CD14-positive monocyte (primary cell): ENCODE measurements around the gene ANKRD23. TPM values are rescaled to one million over a fixed set of nuclear protein-coding genes. Genes with fewer than 3 reads are reported as not detected.

Experiments used
- DNase-seq, 3 donors: peaks; one replicate each; pipeline ENCODE4 v3.0.0-alpha.2; 2011 to 2022
- H2AFZ ChIP-seq: 2 replicates; pipeline ENCODE4 v1.6.0; 2012; ENCODE audit warnings: mild to moderate bottlenecking, low read depth, low read length, inconsistent platforms; ENCODE audit not compliant: insufficient read depth, poor library complexity, severe bottlenecking
- H3K27ac ChIP-seq, 2 donors: 1 replicate in 1 of 2; 2 replicates in 1 of 2; pipeline ENCODE4 v1.5.1; 2012 to 2013; ENCODE audit warnings: low read length in 2 of 2, control low read depth in 1 of 2, inconsistent platforms in 1 of 2, low read depth in 1 of 2, mild to moderate bottlenecking in 1 of 2
- H3K27me3 ChIP-seq, 2 donors: one replicate each; pipeline versions ENCODE4 v1.6.0 to v1.6.1; 2011 to 2013; ENCODE audit warnings: low read length in 2 of 2; ENCODE audit not compliant: control insufficient read depth in 2 of 2, insufficient read depth in 2 of 2
- H3K36me3 ChIP-seq, 2 donors: replicated peaks in 1 of 2; 1 replicate in 1 of 2; 2 replicates in 1 of 2; pipeline versions ENCODE4 v1.5.1 to v1.6.1; 2012 to 2013; ENCODE audit warnings: low read length in 2 of 2, control low read depth in 1 of 2, inconsistent platforms in 1 of 2, mild to moderate bottlenecking in 1 of 2; ENCODE audit not compliant: insufficient read depth in 2 of 2, control insufficient read depth in 1 of 2
- H3K4me1 ChIP-seq, 2 donors: 1 replicate in 1 of 2; 2 replicates in 1 of 2; pipeline versions ENCODE4 v1.5.1 to v1.6.1; 2012 to 2013; ENCODE audit warnings: low read length in 2 of 2, control low read depth in 1 of 2, inconsistent platforms in 1 of 2, mild to moderate bottlenecking in 1 of 2, moderate library complexity in 1 of 2; ENCODE audit not compliant: insufficient read depth in 2 of 2, control insufficient read depth in 1 of 2
- H3K4me2 ChIP-seq: replicated peaks from 2 replicates; pipeline ENCODE3; 2012; ENCODE audit warnings: low read length, moderate library complexity, mild to moderate bottlenecking; ENCODE audit not compliant: poor library complexity, severe bottlenecking; ENCODE audit errors: extremely low read depth
- H3K4me3 ChIP-seq, 3 experiments: fragments of 200-600 bp in 1 of 3; sonication (generic) in 1 of 3; replicated peaks in 1 of 3; 1 replicate in 2 of 3; 2 replicates in 1 of 3; pipeline ENCODE4 v1.5.1; 2011 to 2013; ENCODE audit warnings: low read length in 3 of 3, mild to moderate bottlenecking in 3 of 3, control low read depth in 2 of 3, low read depth in 2 of 3, inconsistent platforms in 1 of 3, moderate library complexity in 1 of 3
- H3K79me2 ChIP-seq: 2 replicates; pipeline ENCODE4 v1.6.0; 2012; ENCODE audit warnings: mild to moderate bottlenecking, control low read depth, inconsistent platforms, low read length, moderate library complexity; ENCODE audit not compliant: insufficient read depth
- H3K9ac ChIP-seq: 2 replicates; pipeline ENCODE4 v1.6.0; 2017; ENCODE audit warnings: low read length, mild to moderate bottlenecking; ENCODE audit not compliant: insufficient read depth, poor library complexity, severe bottlenecking
- H3K9me3 ChIP-seq, 2 donors: replicated peaks in 1 of 2; 1 replicate in 1 of 2; 2 replicates in 1 of 2; pipeline versions ENCODE4 v1.5.1 to v1.6.1; 2012 to 2013; ENCODE audit warnings: low read length in 2 of 2, control low read depth in 1 of 2; ENCODE audit not compliant: control insufficient read depth in 1 of 2, insufficient read depth in 1 of 2
- H4K20me1 ChIP-seq: 2 replicates; pipeline ENCODE4 v1.6.0; 2012; ENCODE audit warnings: mild to moderate bottlenecking, low read length, control low read depth, moderate library complexity; ENCODE audit not compliant: insufficient read depth
- H3K27ac Mint-ChIP-seq, 7 donors: one replicate each; pipeline ENCODE4 v1.8.0; 2020; ENCODE audit warnings: mild to moderate bottlenecking in 7 of 7, mixed read lengths in 7 of 7, moderate library complexity in 6 of 7, inconsistent platforms in 2 of 7
- H3K27me3 Mint-ChIP-seq, 3 donors: one replicate each; pipeline ENCODE4 v1.8.0; 2021 to 2022; ENCODE audit warnings: low read depth in 3 of 3, mild to moderate bottlenecking in 3 of 3, mixed read lengths in 3 of 3, moderate library complexity in 3 of 3, inconsistent platforms in 1 of 3
- H3K36me3 Mint-ChIP-seq, 2 donors: one replicate each; pipeline ENCODE4 v1.8.0; 2020; ENCODE audit warnings: mixed read lengths in 2 of 2, inconsistent platforms in 1 of 2, mild to moderate bottlenecking in 1 of 2
- H3K4me1 Mint-ChIP-seq: one replicate; pipeline ENCODE4 v1.8.0; 2020; ENCODE audit warnings: mild to moderate bottlenecking, mixed read lengths
- H3K4me3 Mint-ChIP-seq, 2 donors: one replicate each; pipeline ENCODE4 v1.8.0; 2020; ENCODE audit warnings: mild to moderate bottlenecking in 2 of 2, mixed read lengths in 2 of 2, moderate library complexity in 1 of 2
- H3K9me3 Mint-ChIP-seq, 7 donors: one replicate each; pipeline ENCODE4 v1.8.0; 2020 to 2022; ENCODE audit warnings: mixed read lengths in 7 of 7, mild to moderate bottlenecking in 6 of 7, moderate library complexity in 6 of 7, inconsistent platforms in 2 of 7
- CTCF ChIP-seq: fragments of 200-600 bp; IDR thresholded peaks from one replicate; pipeline ENCODE4 v1.8.0; 2022; ENCODE audit warnings: antibody characterized with exemption, mild to moderate bottlenecking
- WGBS: methylation state at CpG from one replicate; pipeline ENCODE4 v1.1.5; 2013; ENCODE audit warnings: missing lambda C conversion rate; ENCODE audit not compliant: insufficient coverage; 5-methylcytosine and 5-hydroxymethylcytosine counted together
- intact Hi-C, 2 donors: fragments of 100-400 bp; cut with micrococcal nuclease; formaldehyde crosslinking; loops; one replicate each; pipeline versions ENCODE4 v1.15.0 to v1.15.1; 2023
- polyA plus RNA-seq, 3 donors: library from polyadenylated mRNA; depleted of rRNA in 1 of 3; unstranded in 2 of 3; stranded (reverse) in 1 of 3; fragments of 300-500 nt in 2 of 3; fragments of >200 nt in 1 of 3; fragmentation: Illumina TruSeq in 2 of 3; gene quantifications; 1 replicate in 2 of 3; 2 replicates in 1 of 3; pipeline ENCODE4 v1.2.3, GENCODE V29; 2012 to 2021

ANKRD23 gene
- polyA plus RNA-seq, 3 donors, result 1.4 TPM; not detected in 2

- Mint-ChIP-seq H3K4me1 (no peaks in the 10 kb centered on the region), H3K27ac (no peak overlapping the region), H3K9me3 (no peaks in the 10 kb centered on the region), H3K27me3 (no peaks in the 10 kb centered on the region), H3K4me3 (no peak overlapping the region), H3K36me3 (peaks cover 24% of the 10 kb centered on the region in 2 donors)
- TF ChIP-seq CTCF, result no peak
- Histone ChIP-seq H3K27me3 (no peaks in the 10 kb centered on the region), H4K20me1 (no peaks in the 10 kb centered on the region), H3K79me2 (no peaks in the 10 kb centered on the region), H3K4me1 (no peaks in the 10 kb centered on the region), H3K27ac (no peak overlapping the region), H3K36me3 (peaks cover 12 to 29% of the 10 kb centered on the region in 2 donors), H3K9me3 (no peaks in the 10 kb centered on the region), H3K4me2 (no peak overlapping the region), H3K9ac (no peak overlapping the region), H2AFZ (no peak overlapping the region), H3K4me3 (no peak overlapping the region)
- WGBS, result 100% methylated on average over 3 of the region's 6 CpGs
- intact Hi-C loops, result no loop called here
- no peak for DNase-seq
Observed at GRCh38 chr2:96795076-96795475, 48.7 kb downstream of the ANKRD23 start.

- no peak for DNase-seq
- no peak for TF ChIP-seq CTCF
- Mint-ChIP-seq H3K27ac (peak overlapping the region in 2 of 7 donors; percentile 0 to 4), H3K36me3 (peaks cover 6 to 7% of the 10 kb centered on the region in 2 donors), H3K4me1 (no peaks in the 10 kb centered on the region), H3K9me3 (peaks cover 0 to 2% (median 0%) of the 10 kb centered on the region in 7 donors), H3K4me3 (no peak overlapping the region), H3K27me3 (peaks cover 0 to 4% (median 0%) of the 10 kb centered on the region in 3 donors)
- no peak overlapping the region for H3K4me2 ChIP-seq
- H3K9ac ChIP-seq, result no peak overlapping the region
- no peaks in the 10 kb centered on the region for H3K79me2 ChIP-seq
- no peak overlapping the region for H2AFZ ChIP-seq
- WGBS, result 97% methylated on average over 15 of the region's 17 CpGs
- no peaks in the 10 kb centered on the region for H3K9me3 ChIP-seq
- H3K27ac ChIP-seq, result no peak overlapping the region
- no peaks in the 10 kb centered on the region for H3K4me1 ChIP-seq
- peaks cover 2 to 12% of the 10 kb centered on the region in 2 donors for H3K36me3 ChIP-seq
- no peaks in the 10 kb centered on the region for H4K20me1 ChIP-seq
- no peaks in the 10 kb centered on the region for H3K27me3 ChIP-seq
- no peak overlapping the region for H3K4me3 ChIP-seq
- intact Hi-C loops, result no loop called here
Observed at GRCh38 chr2:96792772-96793749, 50.8 kb downstream of the ANKRD23 start.
